Stimulated activated CD4-positive, alpha-beta T cell treated with anti-CD3 and anti-CD28 coated beads, Interleukin-1b, Interleukin-23, amount 100 ng/mL, for 1 hour (primary cell): Measurements from ENCODE around the gene ST7.

Experiments
- DNase-seq, 2 donors: peaks; one replicate each; pipeline ENCODE4 v3.0.0-alpha.2; 2020; ENCODE audit warnings: low read depth in 2 of 2

The ST7 gene

DNA sequence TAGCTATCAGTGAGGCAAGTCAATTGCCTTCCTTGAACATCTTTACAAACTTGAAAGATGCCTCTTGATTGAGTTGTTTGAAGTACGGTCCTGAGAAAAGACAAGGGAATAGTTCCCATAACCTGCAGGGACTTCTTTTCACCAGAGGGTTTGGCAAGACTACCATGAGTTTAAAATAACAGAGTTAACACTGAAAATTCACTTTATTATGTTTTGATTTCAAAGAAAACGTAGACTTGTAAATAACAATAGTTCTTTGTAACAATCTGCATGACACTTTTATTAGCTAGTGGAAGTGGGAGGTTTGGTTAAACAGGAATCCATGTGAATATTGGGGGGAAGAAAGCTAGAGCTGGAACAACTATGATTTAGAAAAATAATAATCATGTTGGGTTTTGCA, 320.0 kb downstream of the ST7 start:
- no peak for DNase-seq

DNA sequence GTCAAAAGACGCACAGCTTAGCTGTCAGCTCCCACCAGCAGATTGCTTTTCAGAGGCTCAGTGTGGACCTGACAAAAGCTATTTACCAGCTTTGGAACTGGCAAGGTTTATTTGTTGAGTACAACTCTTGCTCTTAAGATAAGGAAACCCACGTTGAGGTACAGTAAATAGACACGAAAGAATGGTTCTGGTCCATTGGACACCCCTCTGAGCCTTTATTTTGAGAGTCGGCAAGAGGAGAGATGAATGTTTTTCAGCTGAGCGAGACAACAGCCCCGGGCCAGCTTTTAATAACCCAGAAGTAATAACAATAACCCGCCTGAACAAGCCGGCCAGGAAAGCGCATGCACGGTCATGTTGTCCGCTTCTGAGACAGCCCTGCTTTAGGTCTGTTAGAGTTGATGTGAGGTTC, 320.5 kb downstream of the ST7 start:
- DNase-seq: no peak

DNA sequence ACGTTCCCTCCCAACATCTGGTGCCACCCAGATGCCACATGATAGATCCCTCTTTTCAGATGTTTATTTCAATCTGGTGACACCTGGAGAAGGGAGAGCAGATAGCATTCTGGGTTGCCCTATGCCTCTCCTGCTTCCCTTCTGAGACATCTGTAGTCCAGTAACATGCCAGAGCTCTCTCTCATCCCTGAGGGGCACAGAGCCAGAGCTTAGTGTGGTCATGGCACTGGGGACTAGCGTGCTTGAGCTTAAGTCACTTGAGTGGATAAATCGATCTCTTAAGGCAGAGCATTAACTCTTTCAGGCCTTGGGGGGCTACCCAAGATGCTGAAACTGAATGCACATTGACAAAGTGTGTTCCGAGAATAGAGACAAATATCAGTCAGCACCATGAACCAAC, 321.6 kb downstream of the ST7 start:
- no peak for DNase-seq

GRCh38 chr7:117277576-117277975, 324.3 kb downstream of the ST7 start:
- no peak for DNase-seq

- no peak for DNase-seq
Observed at GRCh38 chr7:117278040-117278439, 324.7 kb downstream of the ST7 start.

DNA sequence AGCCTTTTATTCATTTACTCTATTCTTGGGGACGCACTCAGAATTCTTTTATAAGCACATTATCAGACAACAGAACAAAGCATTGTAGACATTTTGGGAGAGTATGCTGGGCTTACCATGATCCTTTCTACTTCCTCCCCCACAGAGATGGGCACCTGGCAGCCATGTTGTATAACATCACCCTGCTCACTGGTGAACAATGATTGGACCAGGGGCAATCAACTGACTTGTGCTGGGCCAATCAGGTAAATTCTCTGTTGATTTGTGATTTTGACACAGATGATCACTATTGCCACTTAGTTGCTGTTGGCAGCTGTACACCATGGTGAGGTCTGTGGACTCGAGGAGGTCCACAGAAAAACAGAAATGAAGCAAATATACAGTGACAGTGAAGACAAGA, 325.9 kb downstream of the ST7 start:
- no peak for DNase-seq
